ENCODE results near the gene IL32.
"Not testable (repeated sequence)": the region's sequence is repeated elsewhere in the genome, so short reads cannot be mapped to it uniquely, and the experiment has no call there.

The IL32 gene

GRCh38 chr16:3051009-3051408 lies 14.4 kb upstream of the IL32 start:
- in situ Hi-C loops (cut with MboI; ENCODE audit: low sequenced_read_pairs): no loop called here

GRCh38 chr16:3051494-3051893 lies 13.9 kb upstream of the IL32 start:
- in situ Hi-C loops (cut with MboI; ENCODE audit: low sequenced_read_pairs): no loop called here

DNA sequence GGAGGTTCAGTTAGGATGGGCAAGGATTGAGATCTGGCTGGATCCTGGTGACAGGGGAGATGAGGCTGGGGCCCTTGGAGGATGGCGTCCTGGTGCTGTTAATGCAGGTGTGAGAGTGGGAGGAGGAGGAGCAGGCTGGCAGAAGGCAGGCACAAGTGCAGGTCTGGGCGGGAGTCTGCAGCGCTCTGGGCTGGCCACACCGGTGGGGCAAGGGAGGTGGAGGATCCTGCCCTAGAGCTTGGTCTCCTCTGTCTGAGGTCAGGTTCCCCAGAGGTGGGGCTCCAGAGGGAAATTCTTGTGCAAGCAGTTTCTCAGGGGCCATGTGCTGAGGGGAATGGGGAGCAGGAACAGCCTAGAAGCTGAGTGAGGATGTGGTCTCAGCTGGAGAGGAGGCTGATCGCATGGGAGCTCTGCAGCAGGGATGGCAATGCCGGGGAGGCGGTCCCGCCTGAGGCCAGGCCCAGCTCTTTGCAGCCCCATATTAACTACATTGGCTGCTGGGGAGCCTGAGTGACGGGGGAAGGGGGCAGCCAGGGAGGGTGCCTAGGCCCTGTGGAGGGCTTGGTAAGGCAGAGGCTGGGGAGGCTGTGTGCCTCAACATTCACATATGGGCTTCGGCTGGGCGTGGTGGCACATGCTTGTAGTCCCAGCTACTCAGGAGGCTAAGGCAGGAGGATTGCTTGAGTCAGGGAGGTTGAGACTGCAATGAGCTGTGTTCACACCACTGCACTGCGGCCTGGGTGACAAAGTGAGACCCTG lies 12.7 kb upstream of the IL32 start:
- in situ Hi-C loops (cut with MboI; ENCODE audit: low sequenced_read_pairs): not testable (repeated sequence)

DNA sequence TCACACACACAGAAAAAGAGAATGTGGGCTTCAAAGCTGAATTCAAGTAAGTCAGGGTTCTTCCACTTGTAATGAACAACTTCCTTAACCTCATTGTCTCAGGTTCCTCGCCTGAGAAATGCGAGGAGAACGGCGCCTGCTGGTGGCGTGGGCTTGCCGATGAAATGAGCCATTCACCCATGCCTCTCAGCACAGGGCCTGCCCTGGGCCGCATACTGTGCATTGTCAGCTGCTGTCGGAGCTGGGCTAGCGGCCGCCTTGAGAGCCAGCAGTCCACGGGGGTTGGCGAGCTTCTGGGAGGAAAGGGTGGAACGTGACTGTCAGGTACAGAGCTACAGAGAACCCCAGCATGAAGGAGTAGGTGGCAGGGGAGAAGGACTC lies 12.1 kb upstream of the IL32 start:
- in situ Hi-C loops (cut with MboI; ENCODE audit: low sequenced_read_pairs): not testable (repeated sequence)

DNA sequence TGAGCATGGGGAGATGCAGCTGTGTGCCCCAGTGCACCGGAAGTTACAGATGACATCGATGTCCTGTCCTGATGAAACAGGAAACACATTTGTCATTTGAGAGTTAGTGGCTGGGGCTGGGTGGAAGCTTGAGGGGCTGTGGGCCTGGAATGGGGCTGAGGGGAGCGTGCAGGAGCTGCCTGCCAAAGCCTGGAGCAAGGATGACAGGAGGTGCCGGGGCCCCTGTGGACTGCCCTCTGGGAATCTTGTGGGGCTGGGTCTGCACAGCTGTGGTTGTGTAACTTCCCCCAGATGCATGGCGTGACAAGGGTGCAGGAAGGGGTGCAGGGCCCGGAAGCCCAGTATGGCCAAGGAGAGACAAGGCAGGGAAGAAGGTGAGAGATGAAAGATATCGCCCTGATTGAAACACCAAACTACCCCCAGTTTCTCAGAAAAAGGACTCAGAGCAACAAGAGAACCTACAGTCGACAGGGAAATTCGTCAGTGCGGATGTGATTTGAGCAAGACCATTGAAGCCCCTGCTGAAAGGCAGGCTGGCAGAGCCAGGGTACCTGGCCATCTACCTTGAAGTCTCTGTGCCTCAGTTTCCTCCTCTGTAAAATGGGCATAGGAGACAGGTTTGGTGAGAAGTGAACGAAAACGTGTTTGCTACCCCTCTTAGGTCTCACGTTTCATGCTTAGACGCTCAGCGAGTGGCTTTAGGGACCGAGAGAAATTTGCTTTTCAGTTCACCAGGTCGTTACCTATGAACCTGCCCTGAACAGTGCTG lies 10.3 kb upstream of the IL32 start:
- in situ Hi-C loops (cut with MboI; ENCODE audit: low sequenced_read_pairs): no loop called here

DNA sequence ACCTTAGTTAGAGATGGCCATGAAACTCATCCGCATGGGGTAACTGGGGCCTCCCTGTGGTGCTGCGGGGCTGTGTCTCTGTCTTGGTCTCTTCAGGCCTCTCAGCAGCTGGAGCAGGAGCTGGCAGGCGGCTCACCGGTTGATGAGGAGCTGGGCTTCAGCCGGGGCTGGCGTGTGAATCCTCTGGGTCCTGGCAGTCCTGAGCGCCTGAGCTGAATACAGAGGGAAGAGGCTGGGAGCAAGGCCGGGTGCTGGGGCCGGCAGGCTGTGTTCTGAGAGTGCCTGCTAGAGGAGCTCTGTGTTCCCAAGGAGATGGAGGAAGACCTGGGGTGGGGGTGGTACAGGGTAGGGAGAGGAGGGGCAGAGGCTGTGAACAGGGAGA lies 9.7 kb upstream of the IL32 start:
- in situ Hi-C loops (cut with MboI; ENCODE audit: low sequenced_read_pairs): not testable (repeated sequence)

- in situ Hi-C loops (cut with MboI; ENCODE audit: low sequenced_read_pairs): no loop called here
Observed at GRCh38 chr16:3056336-3057180, 8.9 kb upstream of the IL32 start.

DNA sequence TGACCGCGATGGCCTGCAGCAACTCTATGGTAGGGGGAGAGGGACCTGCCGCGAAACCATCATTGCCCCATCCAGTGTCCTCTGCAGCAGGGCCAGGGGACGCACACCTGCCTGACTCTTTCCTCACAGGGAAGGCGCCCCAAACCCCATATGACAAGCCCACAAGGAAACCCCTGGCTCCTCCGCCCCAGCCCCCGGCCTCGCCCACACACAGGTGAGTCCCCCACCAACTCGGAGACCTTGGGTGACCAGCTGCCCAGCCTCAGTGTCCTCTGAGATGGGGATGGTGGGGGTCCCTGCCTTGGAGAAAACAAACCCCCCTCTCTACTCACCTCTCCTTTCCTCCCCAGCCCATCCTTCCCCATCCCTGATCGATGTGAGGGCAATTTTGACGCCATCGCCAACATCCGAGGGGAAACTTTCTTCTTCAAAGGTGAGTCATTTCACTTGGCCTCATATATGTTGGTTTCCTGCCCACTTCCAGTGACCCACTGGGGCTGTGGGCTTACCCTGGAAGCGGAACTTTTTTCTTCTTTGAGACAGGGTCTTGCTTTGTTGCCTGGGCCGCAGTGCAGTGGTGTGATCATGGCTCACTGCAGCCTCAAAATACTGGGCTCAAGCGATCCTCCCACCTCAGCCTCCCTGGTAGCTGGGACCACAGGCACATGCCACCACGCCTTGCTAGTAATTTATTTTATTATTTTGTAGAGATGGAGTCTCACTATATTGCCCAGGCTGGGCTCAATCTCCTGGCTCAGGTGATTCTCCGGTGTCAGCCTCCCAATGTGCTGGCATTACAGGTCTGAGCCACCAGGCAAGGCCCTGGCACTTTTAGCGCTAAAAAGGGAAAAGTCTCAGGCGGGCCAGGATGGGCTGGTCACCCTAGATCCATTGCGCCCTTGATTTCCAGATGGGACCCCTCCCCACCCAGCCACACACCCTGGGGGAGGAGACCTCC lies 8.0 kb upstream of the IL32 start:
- in situ Hi-C loops (cut with MboI; ENCODE audit: low sequenced_read_pairs): no loop called here

GRCh38 chr16:3058139-3059030 lies 7.1 kb upstream of the IL32 start:
- in situ Hi-C loops (cut with MboI; ENCODE audit: low sequenced_read_pairs): no loop called here

DNA sequence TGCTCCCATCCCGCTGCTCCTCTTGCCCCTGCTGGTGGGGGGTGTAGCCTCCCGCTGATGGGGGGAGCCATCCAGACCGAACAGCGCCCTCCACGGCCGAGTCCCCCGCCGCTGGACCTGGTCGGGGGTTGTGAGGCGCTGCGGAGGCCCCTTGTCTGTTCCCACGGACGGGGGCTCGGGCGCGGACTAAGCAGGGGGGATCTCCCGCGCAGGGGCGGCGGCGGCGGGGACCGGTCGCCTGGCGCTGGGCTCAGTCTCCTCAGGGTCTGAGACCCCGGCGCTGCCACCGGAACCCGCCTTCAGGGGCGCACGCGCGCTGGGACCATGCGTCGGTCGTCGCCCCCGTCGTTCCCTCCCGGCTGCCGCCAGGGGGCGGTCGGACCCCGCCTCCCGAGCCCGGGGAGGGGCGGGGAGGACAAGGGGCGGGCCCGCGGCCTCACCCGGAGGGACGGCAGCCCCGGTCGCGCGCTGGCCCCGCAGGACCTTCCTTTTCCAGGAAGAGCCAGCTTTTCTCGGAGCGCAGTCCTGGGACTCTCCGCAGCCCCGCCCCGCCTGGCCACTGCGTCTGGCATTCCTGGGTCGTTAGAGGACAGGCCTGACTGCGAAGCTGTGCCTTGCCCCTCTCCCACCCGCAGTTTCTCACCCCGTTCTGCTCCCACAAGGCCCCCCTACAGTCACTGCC lies 6.3 kb upstream of the IL32 start:
- in situ Hi-C loops (cut with MboI; ENCODE audit: low sequenced_read_pairs): no loop called here

- in situ Hi-C loops (cut with MboI; ENCODE audit: low sequenced_read_pairs): no loop called here
Observed at GRCh38 chr16:3059723-3060242, 5.7 kb upstream of the IL32 start.

DNA sequence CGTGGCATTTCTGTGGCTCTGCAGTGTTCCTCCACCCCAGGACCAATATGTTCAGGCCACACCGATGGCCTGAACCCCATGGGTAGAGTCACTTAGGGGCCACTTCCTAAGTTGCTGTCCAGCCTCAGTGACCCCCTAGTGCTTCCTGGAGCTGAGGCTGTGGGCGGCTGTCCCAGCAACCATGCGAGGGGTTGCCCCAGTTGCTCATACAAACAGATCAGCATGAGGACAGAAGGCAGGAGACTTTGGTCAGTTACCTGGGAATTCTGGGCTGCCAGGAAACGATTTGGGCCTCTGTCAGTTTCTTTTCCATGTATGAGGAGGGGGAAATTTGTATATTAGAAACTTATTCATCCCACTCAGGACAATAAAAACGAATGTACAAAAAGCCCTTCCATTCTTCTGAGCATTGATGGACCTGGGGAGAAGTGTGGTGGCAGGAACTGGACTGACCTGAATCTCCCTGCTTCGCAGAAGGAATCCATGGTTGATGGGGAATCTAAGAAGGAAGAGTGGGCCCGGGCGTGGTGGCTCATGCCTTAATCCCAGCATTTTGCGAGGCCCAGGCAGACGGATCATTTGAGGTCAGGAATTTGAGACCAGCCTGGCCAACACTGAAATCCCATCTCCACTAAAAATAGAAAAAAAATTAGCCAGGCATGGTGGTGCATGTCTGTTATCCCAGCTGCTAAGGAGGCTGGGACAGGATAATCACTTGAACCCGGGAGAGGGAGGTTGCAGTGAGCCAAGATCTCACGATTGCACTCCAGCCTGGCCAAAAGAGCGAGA lies 4.9 kb upstream of the IL32 start:
- in situ Hi-C loops (cut with MboI; ENCODE audit: low sequenced_read_pairs): no loop called here

DNA sequence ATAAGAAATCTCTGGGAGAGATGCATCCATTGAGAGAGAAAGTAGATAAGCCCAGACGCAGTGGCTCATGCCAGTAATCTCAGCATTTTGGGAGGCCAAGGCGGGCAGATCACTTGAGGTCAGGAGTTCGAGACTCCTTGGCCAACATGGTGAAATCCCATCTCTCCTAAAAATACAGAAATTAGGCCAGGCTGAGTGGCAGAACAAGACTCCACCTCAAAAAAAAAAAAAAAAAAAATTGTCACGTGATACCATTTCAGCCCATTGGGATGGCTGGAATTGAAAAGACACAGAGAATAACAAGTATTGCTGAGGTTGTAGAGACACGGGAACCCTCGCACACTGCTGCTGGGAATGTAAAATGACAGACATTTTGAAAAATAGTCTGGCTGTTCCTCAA lies 2.9 kb upstream of the IL32 start:
- in situ Hi-C loops (cut with MboI; ENCODE audit: low sequenced_read_pairs): no loop called here

GRCh38 chr16:3063625-3064386 lies 1.6 kb upstream of the IL32 start:
- in situ Hi-C loops (cut with MboI; ENCODE audit: low sequenced_read_pairs): no loop called here

GRCh38 chr16:3065742-3066439 lies 451 bp downstream of the IL32 start:
- in situ Hi-C loops (cut with MboI; ENCODE audit: low sequenced_read_pairs): no loop called here

DNA sequence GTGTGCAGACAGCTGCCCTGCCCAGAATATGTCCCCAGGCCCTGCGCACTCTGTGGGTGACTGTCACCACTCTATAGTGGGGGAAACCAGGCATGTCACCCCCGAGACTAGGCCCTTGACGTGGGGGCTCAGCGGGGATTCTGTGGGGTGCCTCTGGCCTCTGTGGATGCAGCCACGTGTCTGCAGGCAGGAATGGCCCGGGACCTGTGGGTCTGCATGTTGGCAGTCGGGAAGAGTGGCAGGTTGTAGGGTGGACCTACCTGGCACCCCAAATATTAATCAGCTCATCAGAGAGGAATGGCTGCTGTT lies 954 bp downstream of the IL32 start:
- in situ Hi-C loops (cut with MboI; ENCODE audit: low sequenced_read_pairs): no loop called here

DNA sequence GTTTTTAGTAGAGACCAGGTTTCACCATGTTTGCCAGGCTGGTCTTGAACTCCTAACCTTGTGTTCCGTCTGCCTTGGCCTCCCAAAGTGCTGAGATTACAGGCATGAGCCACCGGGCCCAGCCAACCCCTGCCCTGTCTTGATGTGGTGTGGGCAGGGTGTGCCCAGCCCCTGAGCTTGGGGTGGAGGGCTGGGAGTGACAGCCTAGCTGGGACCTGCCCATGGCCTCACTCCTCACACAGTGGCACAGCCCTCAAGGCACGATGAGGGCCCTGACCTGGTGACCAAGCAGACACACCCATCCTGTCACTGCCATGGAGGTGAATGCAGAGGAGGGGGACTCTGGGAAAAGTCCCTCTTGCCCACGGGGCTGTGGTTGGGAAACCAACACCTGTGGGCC lies 3.0 kb downstream of the IL32 start:
- in situ Hi-C loops (cut with MboI; ENCODE audit: low sequenced_read_pairs): no loop called here
